Sciatic nerve (tissue), 1 donor: Measurements from ENCODE around the gene ESD. TPM values are rescaled to one million over a fixed set of nuclear protein-coding genes. Genes with fewer than 3 reads are reported as not detected.

Experiments used
- total RNA-seq: library from RNA; stranded (reverse); fragmentation: NEBNext Ultra II Directional; extraction: Animal tissue kit (Norgen Biotek cat#: 25700); gene quantifications from one replicate; pipeline ENCODE4 v1.2.1, GENCODE V29; 2021
- donor health status: DM: no; HTN: no; CAD: no.

Gene ESD
- total RNA-seq, 1 donor from 2014 or later: 105 TPM

Other genes with a start within 250 kb of the ESD start
- gene LRCH1, start 244.0 kb downstream of the ESD start, total RNA-seq: 28.2 TPM
- 0.09 TPM for gene HTR2A, start 99.9 kb upstream of the ESD start, total RNA-seq